ENCODE results near the gene SLC29A3.

Gene SLC29A3

GRCh38 chr10:71399946-71400345, 80.9 kb downstream of the SLC29A3 start:
- DNase-seq (ENCODE audit: low spot score), result no peak
- TF ChIP-seq, protein P1, sequence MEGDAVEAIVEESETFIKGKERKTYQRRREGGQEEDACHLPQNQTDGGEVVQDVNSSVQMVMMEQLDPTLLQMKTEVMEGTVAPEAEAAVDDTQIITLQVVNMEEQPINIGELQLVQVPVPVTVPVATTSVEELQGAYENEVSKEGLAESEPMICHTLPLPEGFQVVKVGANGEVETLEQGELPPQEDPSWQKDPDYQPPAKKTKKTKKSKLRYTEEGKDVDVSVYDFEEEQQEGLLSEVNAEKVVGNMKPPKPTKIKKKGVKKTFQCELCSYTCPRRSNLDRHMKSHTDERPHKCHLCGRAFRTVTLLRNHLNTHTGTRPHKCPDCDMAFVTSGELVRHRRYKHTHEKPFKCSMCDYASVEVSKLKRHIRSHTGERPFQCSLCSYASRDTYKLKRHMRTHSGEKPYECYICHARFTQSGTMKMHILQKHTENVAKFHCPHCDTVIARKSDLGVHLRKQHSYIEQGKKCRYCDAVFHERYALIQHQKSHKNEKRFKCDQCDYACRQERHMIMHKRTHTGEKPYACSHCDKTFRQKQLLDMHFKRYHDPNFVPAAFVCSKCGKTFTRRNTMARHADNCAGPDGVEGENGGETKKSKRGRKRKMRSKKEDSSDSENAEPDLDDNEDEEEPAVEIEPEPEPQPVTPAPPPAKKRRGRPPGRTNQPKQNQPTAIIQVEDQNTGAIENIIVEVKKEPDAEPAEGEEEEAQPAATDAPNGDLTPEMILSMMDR (IDR thresholded peaks at IDR 0.05; ENCODE audit: extremely low read depth, insufficient read depth, missing control alignments), result no peak
- in situ Hi-C loops (cut with MboI; ENCODE audit: low pct_unique_long_range_greater_than_20kb, low sequenced_read_pairs, unreplicated experiment), result no loop called here

- TF ChIP-seq, protein P1 (IDR thresholded peaks at IDR 0.05; ENCODE audit: extremely low read depth, insufficient read depth, missing control alignments), result no peak
- in situ Hi-C loops (cut with MboI; ENCODE audit: low pct_unique_long_range_greater_than_20kb, low sequenced_read_pairs, unreplicated experiment), result no loop called here
- no peak for DNase-seq (ENCODE audit: low spot score)
Measured at GRCh38 chr10:71401056-71401455, 82.0 kb downstream of the SLC29A3 start.

DNA sequence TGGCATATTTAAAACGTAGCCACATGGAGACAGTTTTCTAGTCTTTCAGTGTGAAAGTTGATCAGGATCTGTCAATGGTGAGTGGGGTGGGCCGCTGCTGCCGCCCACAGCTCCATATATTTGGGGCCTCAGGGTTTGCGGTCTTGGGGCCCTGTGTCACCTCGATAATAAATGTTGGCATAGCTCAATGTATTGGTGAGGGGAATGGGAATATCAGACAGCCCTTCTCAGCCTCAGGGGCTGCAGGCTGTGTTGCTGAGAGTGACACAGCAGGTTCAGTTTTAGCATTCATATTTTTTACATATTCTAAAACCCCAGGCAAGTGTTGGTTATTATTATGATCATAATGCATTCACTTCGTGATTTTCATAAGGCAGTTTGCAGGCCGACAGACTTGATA, 82.9 kb downstream of the SLC29A3 start:
- TF ChIP-seq, protein P1 (IDR thresholded peaks at IDR 0.05; ENCODE audit: extremely low read depth, insufficient read depth, missing control alignments), result no peak
- in situ Hi-C loops (cut with MboI; ENCODE audit: low pct_unique_long_range_greater_than_20kb, low sequenced_read_pairs, unreplicated experiment), result no loop called here
- DNase-seq (ENCODE audit: low spot score), result no peak

- TF ChIP-seq, protein P1 (IDR thresholded peaks at IDR 0.05; ENCODE audit: extremely low read depth, insufficient read depth, missing control alignments), result no peak
- no peak for DNase-seq (ENCODE audit: low spot score)
- in situ Hi-C loops (cut with MboI; ENCODE audit: low pct_unique_long_range_greater_than_20kb, low sequenced_read_pairs, unreplicated experiment), result no loop called here
Measured at GRCh38 chr10:71404503-71405295, 85.6 kb downstream of the SLC29A3 start.

GRCh38 chr10:71406878-71407277, 87.8 kb downstream of the SLC29A3 start:
- TF ChIP-seq, protein P1 (IDR thresholded peaks at IDR 0.05; ENCODE audit: extremely low read depth, insufficient read depth, missing control alignments), result no peak
- in situ Hi-C loops (cut with MboI; ENCODE audit: low pct_unique_long_range_greater_than_20kb, low sequenced_read_pairs, unreplicated experiment), result no loop called here
- no peak for DNase-seq (ENCODE audit: low spot score)

GRCh38 chr10:71408436-71409225, 89.6 kb downstream of the SLC29A3 start:
- in situ Hi-C loops (cut with MboI; ENCODE audit: low pct_unique_long_range_greater_than_20kb, low sequenced_read_pairs, unreplicated experiment), result no loop called here
- TF ChIP-seq, protein P1 (IDR thresholded peaks at IDR 0.05; ENCODE audit: extremely low read depth, insufficient read depth, missing control alignments), result no peak
- DNase-seq (ENCODE audit: low spot score), result no peak

Data from GM13977 (cell line).